SK-N-SH treated with all-trans-retinoic acid at 6 μM for 48 hours (cell line): ENCODE data around the gene GSG1L.

Experiments
- ATAC-seq: fragments of 200-7000 bp; cut with Tn5 transposase; 3 replicates; pipeline ENCODE4 v1.9.1; 2020; ENCODE audit warnings: mild to moderate bottlenecking, moderate library complexity
- ARNTL ChIP-seq: fragments of 450-650 bp; formaldehyde crosslinking; IDR thresholded peaks from 2 replicates; pipeline ENCODE4 v1.5.0; 2020; ENCODE audit warnings: low read depth, mild to moderate bottlenecking, moderate library complexity, borderline replicate concordance
- BACH2 ChIP-seq: fragments of 250-450 bp; sonication (Bioruptor Pico); IDR thresholded peaks from 2 replicates; pipeline ENCODE4 v1.9.0; 2021; ENCODE audit warnings: mild to moderate bottlenecking, borderline replicate concordance
- CREB5 ChIP-seq: fragments of 250-450 bp; sonication (Bioruptor Pico); IDR thresholded peaks from 2 replicates; pipeline ENCODE4 v1.5.1; 2020; ENCODE audit warnings: low read depth, mild to moderate bottlenecking, moderate library complexity
- CSDC2 ChIP-seq: fragments of 250-450 bp; sonication (Bioruptor Pico); IDR thresholded peaks from 2 replicates; pipeline ENCODE4 v1.5.0; 2020; ENCODE audit warnings: mild to moderate bottlenecking, moderate library complexity
- CSRNP3 ChIP-seq: fragments of 250-450 bp; sonication (Bioruptor Pico); IDR thresholded peaks from 2 replicates; pipeline ENCODE4 v1.5.1; 2021; ENCODE audit warnings: mild to moderate bottlenecking, moderate library complexity
- ESRRG ChIP-seq: fragments of 250-450 bp; sonication (Bioruptor Pico); IDR thresholded peaks from 2 replicates; pipeline ENCODE4 v1.6.1; 2021; ENCODE audit warnings: mild to moderate bottlenecking
- GLIS3 ChIP-seq: fragments of 250-450 bp; sonication (Bioruptor Pico); IDR thresholded peaks from 2 replicates; pipeline ENCODE4 v1.5.0; 2020; ENCODE audit warnings: mild to moderate bottlenecking, moderate library complexity
- ISL1 ChIP-seq: fragments of 250-450 bp; sonication (Bioruptor Pico); IDR thresholded peaks from 2 replicates; pipeline ENCODE4 v2.1.2; 2022; ENCODE audit warnings: mild to moderate bottlenecking, moderate library complexity
- OSR1 ChIP-seq: fragments of 250-450 bp; sonication (Bioruptor Pico); IDR thresholded peaks from 2 replicates; pipeline ENCODE4 v1.8.0; 2022; ENCODE audit warnings: moderate library complexity, mild to moderate bottlenecking, inconsistent platforms
- POU6F1 ChIP-seq: fragments of 250-450 bp; sonication (Bioruptor Pico); IDR thresholded peaks from 2 replicates; pipeline ENCODE4 v1.8.0; 2021; ENCODE audit warnings: low read depth, mild to moderate bottlenecking, moderate library complexity, borderline replicate concordance
- PPARA ChIP-seq: fragments of 250-450 bp; sonication (Bioruptor Pico); IDR thresholded peaks from 2 replicates; pipeline ENCODE4 v1.5.0; 2020; ENCODE audit warnings: mild to moderate bottlenecking, borderline replicate concordance
- RARB ChIP-seq: fragments of 250-450 bp; sonication (Bioruptor Pico); IDR thresholded peaks from 2 replicates; pipeline ENCODE4 v1.8.0; 2021; ENCODE audit warnings: mild to moderate bottlenecking, moderate library complexity
- TCF4 ChIP-seq: fragments of 250-450 bp; sonication (Bioruptor Pico); IDR thresholded peaks from 2 replicates; pipeline ENCODE4 v1.8.0; 2021; ENCODE audit warnings: mild to moderate bottlenecking, moderate library complexity, borderline replicate concordance
- TOX ChIP-seq: fragments of 250-450 bp; sonication (Bioruptor Pico); IDR thresholded peaks from 2 replicates; pipeline ENCODE4 v1.8.0; 2021; ENCODE audit warnings: mild to moderate bottlenecking, moderate library complexity, borderline replicate concordance
- TSHZ2 ChIP-seq: fragments of 250-450 bp; sonication (Bioruptor Pico); IDR thresholded peaks from 2 replicates; pipeline ENCODE4 v1.5.0; 2020; ENCODE audit warnings: mild to moderate bottlenecking, moderate library complexity
- ZC3H10 ChIP-seq: fragments of 250-450 bp; sonication (Bioruptor Pico); IDR thresholded peaks from 2 replicates; pipeline ENCODE4 v1.5.1; 2021; ENCODE audit warnings: mild to moderate bottlenecking, moderate library complexity
- ZFP3 ChIP-seq: fragments of 250-450 bp; sonication (Bioruptor Pico); IDR thresholded peaks from 2 replicates; pipeline ENCODE4 v1.5.0; 2020; ENCODE audit warnings: mild to moderate bottlenecking, moderate library complexity
- ZFP30 ChIP-seq: fragments of 450-650 bp; formaldehyde crosslinking; IDR thresholded peaks from 2 replicates; pipeline ENCODE4 v1.5.0; 2022; ENCODE audit warnings: mild to moderate bottlenecking, moderate library complexity
- ZNF565 ChIP-seq: fragments of 450-650 bp; formaldehyde crosslinking; conservative IDR thresholded peaks from 2 replicates; pipeline ENCODE4 v1.5.0; 2020; ENCODE audit warnings: low read depth, mild to moderate bottlenecking, moderate library complexity
- ZNF70 ChIP-seq: fragments of 450-650 bp; formaldehyde crosslinking; IDR thresholded peaks from 2 replicates; pipeline ENCODE4 v1.5.0; 2020; ENCODE audit warnings: mild to moderate bottlenecking, moderate library complexity
- ZNF8 ChIP-seq: fragments of 450-650 bp; formaldehyde crosslinking; IDR thresholded peaks from 2 replicates; pipeline ENCODE4 v1.5.0; 2020; ENCODE audit warnings: mild to moderate bottlenecking, moderate library complexity

Gene GSG1L

GRCh38 chr16:27932542-27933135, 130.9 kb downstream of the GSG1L start:
- TF ChIP-seq ARNTL (CRISPR knock-in tag) (no peak), PPARA (CRISPR knock-in tag) (no peak), ZNF70 (CRISPR knock-in tag) (no peak), TCF4 (CRISPR knock-in tag) (no peak), ZFP30 (CRISPR knock-in tag) (no peak), TSHZ2 (no peak), ISL1 (CRISPR knock-in tag) (no peak), ZNF8 (CRISPR knock-in tag) (no peak), OSR1 (CRISPR knock-in tag) (no peak), TOX (no peak), ZC3H10 (CRISPR knock-in tag) (no peak), POU6F1 (CRISPR knock-in tag) (no peak), GLIS3 (CRISPR knock-in tag) (no peak), CSRNP3 (no peak), BACH2 (CRISPR knock-in tag) (no peak), CREB5 (CRISPR knock-in tag) (no peak), ESRRG (CRISPR knock-in tag) (no peak)
- TF ChIP-seq, all 23 proteins: peak for 0
- no peak for ATAC-seq

GRCh38 chr16:27929818-27930217, 133.7 kb downstream of the GSG1L start:
- ATAC-seq: no peak
- no peak for TF ChIP-seq CREB5 (CRISPR knock-in tag)
- TF ChIP-seq CSRNP3: no peak
- no peak for TF ChIP-seq GLIS3 (CRISPR knock-in tag)
- no peak for TF ChIP-seq ZFP3 (CRISPR knock-in tag)
- no peak for TF ChIP-seq ESRRG (CRISPR knock-in tag)
- TF ChIP-seq CSDC2 (CRISPR knock-in tag): no peak
- no peak for TF ChIP-seq ZNF565 (CRISPR knock-in tag)
- TF ChIP-seq RARB (CRISPR knock-in tag): no peak
- TF ChIP-seq, all 23 proteins: peak for 0

GRCh38 chr16:27928542-27928941, 135.0 kb downstream of the GSG1L start:
- ATAC-seq: no peak
- no peak for TF ChIP-seq CSRNP3
- TF ChIP-seq ESRRG (CRISPR knock-in tag): no peak
- no peak for TF ChIP-seq TSHZ2
- TF ChIP-seq PPARA (CRISPR knock-in tag): no peak
- no peak for TF ChIP-seq ZNF565 (CRISPR knock-in tag)
- no peak for TF ChIP-seq CREB5 (CRISPR knock-in tag)
- TF ChIP-seq ISL1 (CRISPR knock-in tag): no peak
